DND-41 (cell line): ENCODE measurements around the gene MBD6.

Experiments used
- EZH2 ChIP-seq: IDR thresholded peaks from 3 replicates; pipeline ENCODE4 v1.6.1; 2012; ENCODE audit warnings: borderline replicate concordance, low read depth, mild to moderate bottlenecking, moderate library complexity, low read length, inconsistent platforms; ENCODE audit not compliant: severe bottlenecking
- TF ChIP-seq, protein P1 (sequence below): IDR thresholded peaks from 2 replicates; pipeline ENCODE4 v1.5.1; 2012; ENCODE audit warnings: borderline replicate concordance, low read length, moderate library complexity, mild to moderate bottlenecking; ENCODE audit not compliant: poor library complexity, severe bottlenecking; ENCODE audit errors: extremely low read depth

DNA sequence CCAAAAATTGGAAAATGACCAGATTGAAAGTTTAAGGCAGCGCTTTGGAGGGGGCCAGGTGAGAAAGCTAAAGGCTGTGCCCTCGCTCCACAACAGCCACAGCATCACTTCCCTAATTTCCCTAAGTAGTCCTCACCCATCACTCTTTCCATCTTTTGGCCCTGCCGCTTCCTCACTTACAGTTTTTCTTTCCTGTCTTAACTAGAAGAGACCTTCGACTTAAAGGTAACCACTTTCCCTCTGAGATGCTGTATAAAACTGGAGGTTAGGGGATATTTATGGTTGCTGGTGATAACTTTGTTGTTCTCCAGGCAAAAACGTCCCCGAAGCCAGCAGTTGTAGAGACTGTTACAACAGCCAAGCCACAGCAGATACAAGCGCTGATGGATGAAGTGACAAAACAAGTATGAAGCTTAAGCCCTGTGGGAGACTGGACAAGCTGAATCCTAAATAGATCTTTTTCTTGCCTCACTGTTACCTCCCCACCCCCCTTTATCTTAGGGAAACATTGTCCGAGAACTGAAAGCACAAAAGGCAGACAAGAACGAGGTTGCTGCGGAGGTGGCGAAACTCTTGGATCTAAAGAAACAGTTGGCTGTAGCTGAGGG is 6.6 kb upstream of the MBD6 start:
- TF ChIP-seq, protein P1, sequence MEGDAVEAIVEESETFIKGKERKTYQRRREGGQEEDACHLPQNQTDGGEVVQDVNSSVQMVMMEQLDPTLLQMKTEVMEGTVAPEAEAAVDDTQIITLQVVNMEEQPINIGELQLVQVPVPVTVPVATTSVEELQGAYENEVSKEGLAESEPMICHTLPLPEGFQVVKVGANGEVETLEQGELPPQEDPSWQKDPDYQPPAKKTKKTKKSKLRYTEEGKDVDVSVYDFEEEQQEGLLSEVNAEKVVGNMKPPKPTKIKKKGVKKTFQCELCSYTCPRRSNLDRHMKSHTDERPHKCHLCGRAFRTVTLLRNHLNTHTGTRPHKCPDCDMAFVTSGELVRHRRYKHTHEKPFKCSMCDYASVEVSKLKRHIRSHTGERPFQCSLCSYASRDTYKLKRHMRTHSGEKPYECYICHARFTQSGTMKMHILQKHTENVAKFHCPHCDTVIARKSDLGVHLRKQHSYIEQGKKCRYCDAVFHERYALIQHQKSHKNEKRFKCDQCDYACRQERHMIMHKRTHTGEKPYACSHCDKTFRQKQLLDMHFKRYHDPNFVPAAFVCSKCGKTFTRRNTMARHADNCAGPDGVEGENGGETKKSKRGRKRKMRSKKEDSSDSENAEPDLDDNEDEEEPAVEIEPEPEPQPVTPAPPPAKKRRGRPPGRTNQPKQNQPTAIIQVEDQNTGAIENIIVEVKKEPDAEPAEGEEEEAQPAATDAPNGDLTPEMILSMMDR: no peak
- no peak for TF ChIP-seq EZH2
